ENCODE results near the gene MOGAT1.
"Not testable (repeated sequence)": the region's sequence is repeated elsewhere in the genome, so short reads cannot be mapped to it uniquely, and the experiment has no call there.

MOGAT1 gene

GRCh38 chr2:222670191-222671038, 1.0 kb upstream of the MOGAT1 start:
- DNase-seq (ENCODE audit: low read depth): no peak

GRCh38 chr2:222672068-222672401, 577 bp downstream of the MOGAT1 start:
- no peak for DNase-seq (ENCODE audit: low read depth)

GRCh38 chr2:222673273-222673672, 1.8 kb downstream of the MOGAT1 start:
- no peak for DNase-seq (ENCODE audit: low read depth)

DNA sequence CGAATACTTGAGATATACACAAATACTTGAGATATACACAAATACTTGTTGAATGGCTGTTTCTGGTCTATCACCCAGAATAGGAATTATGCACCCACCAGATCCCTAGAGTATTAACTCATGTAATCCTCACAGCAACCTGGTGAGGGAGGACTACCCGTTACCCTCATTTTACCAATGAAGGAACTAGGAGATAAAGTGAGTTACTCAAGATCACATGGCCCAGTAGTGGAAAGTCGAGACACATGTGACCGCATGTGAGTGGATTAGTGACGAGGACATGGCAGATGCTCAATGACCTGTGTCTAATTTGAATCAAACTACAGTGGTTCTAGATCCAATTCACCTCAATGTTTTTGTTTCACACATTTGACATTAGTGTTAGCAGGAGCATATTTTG, 2.4 kb downstream of the MOGAT1 start:
- DNase-seq (ENCODE audit: low read depth): no peak

DNA sequence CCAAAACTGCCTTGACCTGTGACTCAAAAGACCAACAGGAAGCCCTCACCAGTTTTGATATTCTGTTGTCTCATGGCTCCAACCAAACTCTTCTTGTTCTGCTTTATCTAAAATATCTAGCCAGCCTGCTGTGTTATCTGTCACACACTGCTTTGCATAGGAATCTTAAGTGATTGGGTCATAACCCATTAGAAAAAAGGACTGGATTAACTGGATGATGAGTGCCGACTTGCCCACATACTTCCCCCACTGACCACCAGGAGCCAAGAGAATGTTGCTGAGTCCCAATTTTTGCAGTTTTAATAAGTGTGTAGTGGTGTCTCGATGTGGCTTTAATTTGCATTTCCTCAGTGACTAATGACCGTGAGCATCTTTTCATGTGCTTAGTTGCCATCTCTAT, 6.5 kb downstream of the MOGAT1 start:
- DNase-seq (ENCODE audit: low read depth): no peak

DNA sequence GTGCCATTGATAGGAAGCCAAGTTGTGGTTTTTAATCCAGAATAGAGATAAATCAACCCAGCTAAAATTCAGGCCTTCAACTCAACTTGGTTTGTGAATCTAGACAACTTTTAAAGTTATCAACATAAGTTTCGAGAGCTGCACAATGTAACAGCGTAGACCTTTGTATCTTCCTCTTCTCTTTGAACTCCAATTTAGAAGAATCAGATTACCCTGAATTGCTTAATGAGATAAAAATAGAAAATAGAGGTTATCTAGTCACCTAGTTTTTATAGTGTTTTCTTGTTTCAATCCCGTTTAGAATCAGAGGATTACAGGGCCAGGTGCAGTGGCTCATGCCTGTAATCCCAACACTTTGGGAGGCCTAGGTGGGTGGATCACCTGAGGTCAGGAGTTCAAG, 12.3 kb downstream of the MOGAT1 start:
- no peak for DNase-seq (ENCODE audit: low read depth)

DNA sequence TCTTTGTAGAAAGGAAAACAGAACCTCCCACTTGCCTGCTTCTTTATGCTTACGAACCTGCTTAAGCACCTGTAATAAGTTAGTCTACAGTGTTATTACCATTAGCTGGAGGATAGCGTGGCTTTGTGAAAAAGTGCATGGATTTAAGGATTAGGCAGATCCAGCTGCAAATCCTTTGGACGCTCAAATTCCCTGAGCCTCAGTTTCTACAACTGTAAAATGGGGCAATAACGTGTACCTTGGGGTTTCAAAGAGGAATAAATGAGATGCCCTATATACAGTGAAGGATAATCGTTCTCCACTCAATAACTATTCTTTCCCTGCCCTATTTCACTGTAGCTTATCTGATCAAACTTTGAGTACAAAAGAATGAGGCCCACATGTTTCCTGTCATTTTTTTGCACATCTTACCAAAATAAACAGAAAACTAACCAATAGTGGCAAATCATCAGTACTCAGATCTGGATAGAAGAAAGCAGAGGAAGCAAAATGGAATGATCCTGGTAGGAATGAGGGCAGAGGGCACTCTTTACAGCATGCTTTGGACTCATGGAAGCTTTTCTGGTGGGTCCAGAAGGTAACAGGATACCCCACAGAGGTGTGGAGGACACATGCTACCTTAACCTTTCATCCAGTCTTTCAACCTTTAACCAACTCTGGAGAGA, 14.8 kb downstream of the MOGAT1 start:
- no peak for DNase-seq (ENCODE audit: low read depth)

DNA sequence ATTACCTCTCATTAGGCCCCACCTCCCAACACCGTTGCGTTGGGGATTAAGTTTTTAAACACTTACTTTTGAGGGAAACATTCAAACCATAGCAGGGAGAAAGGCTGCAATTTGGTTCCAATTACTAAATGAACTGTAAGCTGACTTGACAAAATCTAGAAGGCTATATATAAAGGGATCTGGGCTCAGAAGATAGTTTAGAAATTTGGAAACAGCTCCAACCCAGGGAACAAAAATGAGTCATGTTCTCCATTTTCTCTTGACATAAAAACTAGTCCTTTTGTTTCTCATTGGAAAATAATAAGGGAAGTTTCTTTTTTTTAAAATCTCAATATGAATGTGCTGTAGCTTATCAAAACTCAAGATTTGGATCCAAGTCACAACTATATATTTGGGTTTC, 17.5 kb downstream of the MOGAT1 start:
- DNase-seq (ENCODE audit: low read depth): no peak

- no peak for DNase-seq (ENCODE audit: low read depth)
These were observed 17.9 kb downstream of the MOGAT1 start for GRCh38 chr2:222689322-222689721.

GRCh38 chr2:222690564-222691200, 19.2 kb downstream of the MOGAT1 start:
- peak; percentile 88 for DNase-seq (ENCODE audit: low read depth)

DNA sequence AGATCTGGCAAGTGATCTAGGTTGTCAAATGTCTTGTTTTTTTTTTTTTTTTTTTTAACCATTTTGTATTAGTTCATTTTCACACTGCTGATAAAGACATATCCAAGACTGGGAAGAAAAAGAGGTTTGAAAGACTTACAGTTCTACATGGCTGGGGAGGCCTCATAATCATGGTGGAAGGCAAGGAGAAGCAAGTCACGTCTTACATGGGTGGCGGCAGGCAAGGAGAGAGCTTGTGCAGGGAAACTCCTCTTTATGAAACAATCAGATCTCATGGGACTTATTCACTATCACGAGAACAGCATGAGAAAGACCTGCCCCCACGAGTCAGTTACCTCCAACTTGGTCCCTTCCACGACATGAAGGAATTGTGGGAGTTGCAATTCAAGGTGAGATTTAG, 22.0 kb downstream of the MOGAT1 start:
- not testable (repeated sequence) for DNase-seq (ENCODE audit: low read depth)

DNA sequence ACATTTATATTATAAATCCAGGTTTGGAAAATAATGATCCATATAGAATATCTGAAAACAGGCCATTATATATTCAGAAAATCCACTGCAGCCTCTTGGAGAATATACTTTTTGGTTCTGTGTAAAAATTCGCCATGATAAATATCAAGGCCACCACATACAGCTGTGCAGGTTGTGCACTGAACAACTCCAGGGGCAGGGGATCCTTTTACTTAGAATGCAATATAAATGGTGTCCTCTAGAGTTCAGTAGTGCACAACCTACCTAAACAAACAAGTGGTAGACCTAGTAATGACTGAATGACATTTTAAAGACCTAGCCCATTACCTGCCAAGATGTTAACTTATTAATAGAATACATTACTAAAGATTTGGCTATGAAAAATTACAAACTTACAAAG, 22.4 kb downstream of the MOGAT1 start:
- peak; percentile 60 for DNase-seq (ENCODE audit: low read depth)

GRCh38 chr2:222698276-222698675, 26.8 kb downstream of the MOGAT1 start:
- DNase-seq (ENCODE audit: low read depth): peak; percentile 31

- DNase-seq (ENCODE audit: low read depth): no peak
These were observed 29.8 kb downstream of the MOGAT1 start for GRCh38 chr2:222701233-222701632.

DNA sequence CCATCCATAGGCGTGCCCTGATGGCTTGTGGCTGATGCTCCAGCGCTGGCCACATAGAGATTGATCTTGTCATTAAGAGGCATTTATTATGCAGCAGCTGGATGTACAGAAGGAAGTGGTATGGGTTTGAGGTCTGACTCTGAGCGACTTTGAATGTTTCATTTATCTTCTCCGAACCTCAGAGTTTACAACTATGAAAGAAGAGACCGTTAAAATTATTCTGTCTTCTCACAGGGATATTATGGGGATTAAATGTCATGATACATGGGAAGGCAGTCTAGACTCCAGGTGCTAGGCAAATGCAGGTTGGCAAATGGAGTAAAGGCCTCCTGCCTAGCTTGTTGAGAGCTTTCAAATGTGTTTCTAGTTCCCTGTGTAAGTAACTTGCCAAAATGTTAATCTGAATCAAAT, 30.3 kb downstream of the MOGAT1 start:
- DNase-seq (ENCODE audit: low read depth): no peak

GRCh38 chr2:222703091-222703490, 31.6 kb downstream of the MOGAT1 start:
- DNase-seq (ENCODE audit: low read depth): no peak

GRCh38 chr2:222703886-222704285, 32.4 kb downstream of the MOGAT1 start:
- DNase-seq (ENCODE audit: low read depth): peak; percentile 79

GRCh38 chr2:222706616-222707015, 35.2 kb downstream of the MOGAT1 start:
- DNase-seq (ENCODE audit: low read depth): no peak

DNA sequence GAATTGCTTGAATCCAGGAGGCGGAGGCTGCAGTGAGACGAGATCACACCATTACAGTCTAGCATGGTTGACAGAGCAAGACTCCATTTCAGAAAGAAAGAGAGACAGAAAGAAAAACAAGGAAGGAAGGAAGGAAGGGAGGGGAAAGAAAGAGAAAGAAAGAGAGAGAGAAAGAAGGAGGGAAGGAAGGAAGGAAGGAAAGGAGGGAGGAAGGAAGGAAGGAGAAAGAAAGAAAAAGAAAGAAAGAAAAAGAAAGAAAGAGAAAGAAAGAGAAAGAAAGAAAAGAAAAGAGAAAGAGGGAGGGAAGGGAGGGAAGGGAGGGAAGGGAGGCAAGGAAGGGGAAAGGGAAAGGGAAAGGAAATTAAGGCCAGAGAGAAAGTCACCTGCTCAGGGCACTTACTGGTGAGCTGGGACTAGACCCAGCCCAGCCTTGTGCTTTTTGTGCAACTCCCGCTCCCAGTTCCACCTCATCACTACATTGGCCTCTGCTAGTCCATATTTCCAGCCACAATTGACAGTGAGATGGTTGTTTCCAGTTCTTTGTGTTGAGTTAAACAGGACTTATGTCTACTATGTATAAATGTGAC, 35.7 kb downstream of the MOGAT1 start:
- no peak for DNase-seq (ENCODE audit: low read depth)

GRCh38 chr2:222707689-222708273, 36.3 kb downstream of the MOGAT1 start:
- peak; percentile 86 for DNase-seq (ENCODE audit: low read depth)

DNA sequence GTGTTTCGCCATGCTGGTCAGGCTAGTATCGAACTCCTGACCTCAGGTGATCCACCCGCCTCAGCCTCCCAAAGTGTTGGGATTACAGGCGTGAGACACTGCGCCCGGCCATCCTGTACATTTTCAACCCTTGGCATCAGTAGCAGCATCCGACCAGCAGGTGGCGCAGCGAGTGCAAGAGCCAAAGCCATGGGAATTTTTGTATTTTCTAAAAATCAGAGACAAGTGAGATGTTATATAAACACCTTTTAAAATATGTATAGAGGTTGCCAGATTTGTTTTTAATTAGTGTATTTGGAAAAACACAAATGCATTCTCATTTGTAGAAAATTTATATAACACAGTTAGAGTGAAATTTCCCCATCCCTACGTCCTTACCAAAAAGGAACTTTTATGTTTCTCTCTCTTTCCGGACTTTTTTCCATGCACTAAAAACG, 36.8 kb downstream of the MOGAT1 start:
- peak; percentile 85 for DNase-seq (ENCODE audit: low read depth)

- peak; percentile 97 for DNase-seq (ENCODE audit: low read depth)
These were observed 37.9 kb downstream of the MOGAT1 start for GRCh38 chr2:222709191-222709891.
